ENCODE measurements around the gene ARAP1.

ARAP1 gene

GRCh38 chr11:72702577-72703241, 49.5 kb downstream of the ARAP1 start:
- no peak for DNase-seq

- DNase-seq, result no peak
These were observed 50.1 kb downstream of the ARAP1 start for GRCh38 chr11:72702096-72702495.

DNA sequence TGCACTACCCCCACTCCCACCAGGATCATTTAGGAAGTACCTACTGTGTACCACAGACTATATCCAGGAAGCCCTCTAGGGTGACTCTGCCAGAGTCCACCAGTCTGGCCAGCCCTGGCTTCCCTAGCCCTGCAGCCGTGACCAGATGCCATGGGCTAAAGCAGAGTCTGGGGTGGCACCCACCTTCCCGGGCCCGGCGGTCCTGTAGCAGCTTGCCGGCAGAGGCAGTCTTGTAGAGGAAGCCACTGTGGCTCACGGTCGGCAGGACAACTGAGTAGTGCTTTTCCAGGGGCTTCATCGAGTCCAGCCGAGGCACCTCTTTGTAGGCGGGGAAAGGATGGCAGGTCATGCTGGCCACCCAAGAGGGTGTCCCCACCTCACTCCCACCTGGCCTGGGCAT, 50.7 kb downstream of the ARAP1 start:
- DNase-seq, result no peak

DNA sequence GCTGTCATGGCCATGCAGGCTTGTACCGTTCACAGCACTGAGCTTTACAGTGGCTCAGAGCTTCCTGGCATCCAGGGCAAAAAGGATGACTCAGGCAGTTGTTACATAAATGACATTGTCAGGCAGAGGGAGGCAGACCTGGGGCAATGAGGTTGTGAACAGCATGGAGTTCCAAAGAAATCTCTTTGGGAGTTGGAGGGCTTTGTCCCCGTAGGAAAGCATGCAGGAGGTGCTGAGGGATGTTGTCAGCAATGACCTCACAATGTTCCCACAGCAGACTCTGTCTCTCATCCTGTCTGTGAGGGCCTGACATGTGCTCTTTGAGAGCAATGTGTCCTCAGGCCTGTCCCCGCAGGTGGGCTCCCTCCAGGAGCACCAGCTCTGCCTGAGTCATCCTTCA, 52.1 kb downstream of the ARAP1 start:
- no peak for DNase-seq

DNA sequence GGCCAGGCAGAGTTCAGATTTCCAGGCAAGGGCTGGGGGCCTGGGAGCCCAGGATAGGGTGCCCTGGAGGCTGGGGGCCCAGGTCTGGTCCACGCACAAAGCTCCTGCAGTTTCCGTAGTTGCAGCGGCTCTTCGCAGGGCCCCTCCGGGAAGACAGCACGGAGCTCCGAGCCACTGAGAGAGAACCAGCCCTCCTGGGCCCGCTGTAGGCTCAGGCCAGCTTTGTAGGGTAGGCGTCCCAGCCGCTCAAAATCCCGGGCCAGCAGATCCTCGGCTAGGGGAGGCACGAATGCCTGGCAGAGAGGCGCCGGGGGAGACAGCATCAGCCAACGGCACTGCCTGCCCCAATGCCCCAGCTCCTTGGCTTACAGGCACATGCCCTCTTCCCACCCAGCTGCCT, 54.4 kb downstream of the ARAP1 start:
- DNase-seq, result no peak

GRCh38 chr11:72696866-72697700, 55.1 kb downstream of the ARAP1 start:
- DNase-seq, result no peak

DNA sequence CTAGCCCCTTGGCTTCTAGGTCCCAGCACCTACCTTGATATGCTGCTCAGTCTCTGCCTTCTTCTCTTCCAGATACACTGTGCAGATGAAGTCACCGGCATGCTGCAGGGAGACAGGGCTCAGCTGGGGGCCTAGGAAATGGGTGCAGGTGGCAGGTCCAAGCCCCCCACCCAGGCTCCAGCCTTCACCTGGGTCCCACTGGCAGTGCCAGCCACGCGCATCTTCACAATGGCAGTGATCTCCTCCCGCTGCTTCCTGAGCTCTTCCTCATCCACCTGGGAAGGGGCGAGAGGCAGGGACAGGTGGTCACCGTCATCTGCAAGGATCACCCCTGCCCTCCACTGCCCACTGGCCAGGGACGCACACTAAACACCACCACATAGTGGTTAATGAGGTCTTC, 56.9 kb downstream of the ARAP1 start:
- no peak for DNase-seq

DNA sequence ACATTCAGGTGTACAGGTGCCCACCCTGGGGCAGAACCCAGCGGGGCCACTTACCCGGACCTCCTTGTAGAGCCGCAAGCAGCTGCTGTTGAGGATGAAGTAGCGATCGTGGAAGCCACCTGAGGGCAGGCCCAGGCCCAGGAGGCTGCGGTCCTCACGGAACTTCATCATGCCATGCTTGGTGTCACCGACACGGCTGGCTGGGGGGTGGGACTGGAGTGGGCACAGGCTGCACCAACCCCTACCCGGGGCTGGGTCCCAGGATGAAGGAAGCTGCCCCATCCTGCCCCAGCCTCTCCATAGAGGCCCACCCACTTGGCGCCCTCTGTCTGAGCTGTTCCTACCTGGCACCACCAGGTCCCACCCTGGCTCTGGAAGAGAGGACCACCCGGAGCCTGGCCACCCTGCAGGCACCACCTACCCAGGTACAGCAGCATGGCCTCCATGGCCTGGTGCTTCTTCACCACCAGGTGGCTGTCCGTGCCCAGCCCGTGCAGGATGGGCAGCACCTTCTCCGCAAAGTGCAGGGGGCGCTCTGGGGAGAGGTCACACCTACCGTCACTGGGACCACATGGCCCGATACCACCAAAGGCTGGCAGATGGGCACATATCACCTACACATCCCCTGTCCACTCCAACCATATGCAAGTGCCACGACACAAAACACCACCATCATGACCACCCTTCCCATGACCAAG, 58.8 kb downstream of the ARAP1 start:
- DNase-seq, result no peak

DNA sequence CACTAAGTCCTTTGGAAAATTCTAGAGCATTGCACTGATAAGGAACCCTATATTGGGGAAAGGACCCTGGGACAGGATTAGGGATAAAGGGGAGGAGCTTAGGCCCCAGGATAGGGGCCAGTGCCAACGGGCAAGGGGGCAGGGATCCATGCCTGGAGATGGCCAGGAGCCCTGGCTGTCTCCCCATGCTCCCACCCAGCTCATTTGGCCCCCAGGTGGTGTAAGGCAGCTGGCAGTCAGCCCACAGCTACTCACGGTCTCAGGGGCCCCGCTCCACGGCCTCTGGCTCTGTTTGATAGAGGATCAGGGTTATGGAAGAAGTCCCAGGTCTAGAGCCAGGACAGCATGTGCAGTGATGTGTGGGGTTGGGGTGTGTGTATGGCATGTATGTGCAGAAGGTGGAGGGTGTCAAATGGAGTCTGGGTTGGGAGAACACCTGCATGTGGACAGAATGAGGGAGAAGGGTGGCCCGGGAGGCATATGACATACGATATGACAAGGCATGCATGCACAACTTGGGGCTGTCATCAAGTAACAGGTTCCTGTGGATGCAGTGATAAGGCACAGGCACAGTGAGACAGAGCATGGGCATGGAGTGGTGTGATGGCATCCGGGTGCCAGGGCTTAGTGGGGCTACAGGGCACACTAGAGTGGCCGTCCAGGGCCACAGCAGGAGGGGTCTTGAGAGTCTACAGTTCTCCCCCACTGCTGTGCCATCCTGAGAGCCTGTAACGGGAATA, 59.5 kb downstream of the ARAP1 start:
- no peak for DNase-seq

- no peak for DNase-seq
These were observed 62.0 kb downstream of the ARAP1 start for GRCh38 chr11:72690166-72690565.

- DNase-seq, result no peak
These were observed 63.3 kb downstream of the ARAP1 start for GRCh38 chr11:72688929-72689328.

GRCh38 chr11:72688486-72688885, 63.7 kb downstream of the ARAP1 start:
- DNase-seq, result no peak

DNA sequence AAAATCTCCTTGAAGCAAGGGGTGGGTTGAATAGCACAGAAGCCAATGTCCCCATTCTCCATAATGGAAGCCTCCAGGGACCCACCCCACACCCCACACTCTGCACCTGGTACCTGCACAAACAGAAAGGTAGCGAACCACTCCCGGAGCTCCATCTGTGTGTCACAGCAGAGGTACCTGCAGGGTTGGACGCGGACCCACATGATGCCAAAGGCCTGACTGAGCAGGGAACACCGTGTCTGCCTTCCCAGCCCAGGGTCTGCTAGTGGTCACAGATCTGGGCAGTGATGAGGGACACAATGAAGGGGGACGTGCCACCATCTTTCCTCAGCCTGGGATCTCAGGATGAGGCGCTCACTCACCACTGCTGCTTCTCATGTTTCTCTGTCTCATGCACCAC, 64.9 kb downstream of the ARAP1 start:
- DNase-seq, result no peak

DNA sequence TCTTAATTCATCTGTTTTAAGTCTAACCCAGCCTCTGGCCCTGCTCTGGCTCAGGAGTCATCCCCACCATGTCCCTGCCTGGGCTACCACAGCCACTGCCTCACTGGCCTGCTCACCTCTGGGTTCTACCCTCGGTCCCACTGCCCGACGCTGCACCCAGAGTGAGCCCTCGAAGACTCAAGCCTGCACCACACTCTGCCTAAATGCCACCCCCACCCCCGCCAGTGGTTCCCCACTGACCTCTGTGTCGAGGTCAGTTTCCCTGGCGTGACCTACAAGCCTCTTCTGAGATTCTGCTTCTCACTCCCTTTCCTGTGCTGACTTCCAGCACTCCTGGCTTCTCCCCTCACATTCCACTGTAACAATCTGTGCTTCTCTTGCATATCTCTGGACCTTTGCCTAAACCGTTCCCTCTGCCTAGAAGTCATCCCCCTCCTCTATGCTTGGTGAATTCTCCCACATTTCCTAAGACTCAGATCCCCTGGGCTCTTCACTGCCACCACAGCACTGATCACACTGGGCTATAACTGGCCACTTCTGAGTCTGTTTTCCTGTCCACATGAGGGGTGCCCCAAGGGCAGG, 65.5 kb downstream of the ARAP1 start:
- DNase-seq, result no peak

GRCh38 chr11:72685560-72686480, 66.4 kb downstream of the ARAP1 start:
- DNase-seq, result no peak

- DNase-seq, result no peak
These were observed 67.8 kb downstream of the ARAP1 start for GRCh38 chr11:72684236-72684912.

GRCh38 chr11:72683782-72684200, 68.4 kb downstream of the ARAP1 start:
- DNase-seq, result peak; percentile 30

DNA sequence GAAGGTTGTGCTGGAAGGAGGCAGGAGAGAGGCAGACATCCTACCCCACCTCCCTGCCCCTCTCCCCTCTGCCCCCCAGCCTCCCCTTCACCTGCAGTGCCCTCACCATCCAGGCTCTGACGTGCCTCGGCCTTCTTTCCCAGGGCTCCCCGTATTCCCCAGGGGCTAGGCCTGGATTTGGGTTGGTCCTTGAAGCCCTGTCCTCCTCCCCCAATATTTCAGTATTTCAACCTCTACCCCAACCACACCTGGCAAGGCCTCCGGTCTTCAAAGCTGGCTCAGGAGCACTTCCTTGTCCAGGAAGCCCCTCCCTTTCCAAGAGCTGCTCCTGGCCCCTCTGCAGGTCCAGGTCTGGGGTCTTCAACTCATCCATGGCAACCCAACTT, 69.4 kb downstream of the ARAP1 start:
- DNase-seq, result no peak

DNA sequence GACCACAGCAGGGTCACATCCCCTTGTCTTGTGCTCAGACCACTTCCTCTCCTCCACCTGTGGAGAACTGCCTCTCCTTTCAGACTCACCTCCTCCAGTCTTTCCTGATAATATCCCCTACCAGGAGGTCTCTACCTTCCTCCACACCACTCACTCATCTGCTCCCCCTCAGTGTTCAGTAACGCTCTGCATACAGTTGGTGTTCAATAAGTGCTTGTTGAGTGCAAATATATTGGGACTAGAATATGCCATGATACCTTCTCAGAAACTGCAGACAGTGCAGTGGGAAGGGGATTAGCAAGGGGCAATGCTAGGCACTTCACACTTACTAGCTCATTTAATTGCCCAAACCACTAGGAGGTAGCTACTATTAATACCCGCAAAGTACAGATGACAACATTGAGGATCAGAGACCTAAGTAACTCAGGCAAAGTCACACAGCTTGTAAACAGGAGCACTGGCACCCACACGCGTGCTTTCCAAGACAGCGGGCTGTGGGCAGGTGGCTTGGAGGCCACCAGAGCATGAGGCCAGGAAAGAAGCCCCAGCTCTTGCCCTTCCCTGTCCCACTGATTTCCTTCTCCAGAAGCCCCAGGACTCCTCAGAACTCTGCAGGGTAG, 69.9 kb downstream of the ARAP1 start:
- DNase-seq, result no peak

Measured in activated gamma-delta T cell (primary cell).